HG02610 (cell line): ENCODE results near the gene JPH3.
"Not testable (repeated sequence)": the region's sequence is repeated elsewhere in the genome, so short reads cannot be mapped to it uniquely, and the experiment has no call there.

ENCODE experiments used
- ATAC-seq: cut with Tn5 transposase; IDR thresholded peaks from one replicate; pipeline ENCODE4 v1.9.1; 2021; ENCODE audit warnings: mild to moderate bottlenecking, moderate library complexity; ENCODE audit not compliant: unreplicated experiment

JPH3 gene

DNA sequence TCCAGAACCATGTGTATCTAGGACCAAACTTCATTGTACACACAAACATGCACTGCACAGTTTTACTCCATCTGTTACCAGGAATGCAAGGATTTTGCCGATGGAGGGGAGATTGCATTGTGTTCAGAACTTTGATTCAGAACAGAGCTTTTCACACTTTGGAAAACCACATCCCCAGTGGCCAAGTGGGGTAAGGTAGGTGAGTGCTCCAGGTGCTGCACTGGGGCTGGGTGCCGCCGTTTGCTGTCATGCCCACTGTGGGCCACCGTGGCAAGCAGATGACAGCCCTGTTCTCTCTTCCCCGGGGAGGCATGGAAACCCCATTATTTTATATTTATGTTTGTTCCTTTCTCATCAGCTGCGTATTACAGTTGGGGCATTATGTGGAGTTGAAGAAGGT is 29.3 kb upstream of the JPH3 start:
- ATAC-seq = no peak

DNA sequence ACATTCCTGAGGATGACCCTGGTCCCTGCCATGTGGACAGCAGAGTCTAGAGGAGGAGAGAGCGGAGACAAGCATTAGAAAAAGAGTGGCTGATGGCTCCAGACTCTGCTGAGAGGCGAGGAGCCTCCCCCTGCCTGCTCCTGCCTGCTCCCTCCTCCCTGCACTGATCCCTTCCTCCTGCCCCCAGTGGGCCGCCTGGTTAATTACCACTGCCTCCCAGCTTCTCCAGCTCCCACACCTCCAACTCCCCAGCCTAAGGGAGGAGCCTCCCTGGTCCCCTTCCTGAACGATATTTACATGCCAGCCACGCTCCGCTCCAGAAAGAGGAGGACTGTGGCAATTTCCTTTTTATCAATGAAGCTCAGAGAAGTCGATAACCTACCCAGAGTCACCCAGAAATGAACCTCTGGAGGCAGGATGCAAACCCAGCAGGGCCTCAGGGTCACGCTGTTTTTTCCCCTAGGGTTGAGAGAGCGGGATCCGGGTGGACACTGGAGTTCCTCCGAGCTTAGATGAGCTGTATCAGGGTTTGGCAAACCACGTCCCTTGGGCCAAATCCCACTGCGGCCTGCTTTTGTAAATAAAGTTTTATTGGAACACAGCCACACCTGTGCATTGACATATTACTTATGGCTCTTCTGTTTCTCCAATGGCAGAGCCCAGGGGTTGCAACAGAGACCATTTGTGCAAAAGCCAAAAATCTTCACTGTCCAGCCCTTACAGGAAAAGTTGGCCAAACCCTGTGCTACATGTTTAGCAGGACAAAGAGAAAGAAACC is 27.1 kb upstream of the JPH3 start:
- no peak for ATAC-seq

DNA sequence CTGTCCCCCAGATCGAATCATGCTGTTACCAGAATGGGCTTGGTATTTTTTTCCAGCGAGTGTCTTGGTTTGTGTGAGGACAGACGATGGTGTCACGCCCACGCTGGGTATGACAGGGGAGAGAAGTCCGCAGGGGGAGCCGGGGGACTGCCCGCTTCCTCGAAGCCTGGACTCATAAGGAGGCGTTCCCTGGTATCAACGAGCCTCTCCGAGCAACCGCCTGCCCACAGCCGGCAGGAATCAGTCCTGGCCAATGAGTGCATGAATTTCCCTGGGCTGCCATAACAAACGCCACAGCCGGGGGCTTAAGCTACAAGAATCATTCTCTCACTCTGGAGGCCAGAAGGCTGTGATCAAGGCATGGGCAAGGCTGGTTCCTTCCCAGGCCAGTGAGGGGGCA is 26.1 kb upstream of the JPH3 start:
- no peak for ATAC-seq

DNA sequence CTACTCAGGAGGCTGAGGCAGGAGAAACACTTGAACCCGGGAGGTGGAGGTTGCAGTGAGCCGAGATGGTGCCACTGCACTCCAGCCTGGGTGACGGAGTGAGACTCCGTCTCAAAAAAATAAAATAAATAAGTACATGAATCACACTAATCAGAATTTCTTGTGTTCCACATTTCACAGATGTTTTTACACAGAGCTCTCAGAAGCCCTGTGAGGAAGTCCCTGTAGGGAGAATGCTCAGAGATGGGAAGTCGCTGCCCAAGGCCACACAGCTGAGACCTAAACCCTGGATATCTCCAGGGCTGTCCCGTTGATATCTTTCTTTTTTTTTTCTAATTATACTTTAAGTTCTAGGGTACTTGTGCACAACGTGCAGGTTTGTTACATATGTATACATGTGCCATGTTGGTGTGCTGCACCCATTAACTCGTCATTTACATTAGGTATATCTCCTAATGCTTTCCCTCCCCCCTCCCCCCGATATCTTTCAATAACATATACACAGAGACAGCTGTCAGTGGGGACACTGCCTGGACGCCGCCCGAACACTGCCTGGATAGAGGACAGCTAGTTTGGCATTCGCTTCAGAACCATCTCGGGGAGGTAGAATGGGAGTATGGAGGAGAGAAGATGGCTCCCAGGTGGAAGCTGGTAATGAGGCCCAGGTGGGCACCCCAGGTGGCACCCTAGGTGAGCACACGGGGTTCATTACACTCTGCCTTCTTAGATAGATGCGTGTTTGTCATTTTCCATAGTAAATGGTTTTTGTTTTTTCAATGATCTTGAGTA is 24.0 kb upstream of the JPH3 start:
- not testable (repeated sequence) for ATAC-seq

DNA sequence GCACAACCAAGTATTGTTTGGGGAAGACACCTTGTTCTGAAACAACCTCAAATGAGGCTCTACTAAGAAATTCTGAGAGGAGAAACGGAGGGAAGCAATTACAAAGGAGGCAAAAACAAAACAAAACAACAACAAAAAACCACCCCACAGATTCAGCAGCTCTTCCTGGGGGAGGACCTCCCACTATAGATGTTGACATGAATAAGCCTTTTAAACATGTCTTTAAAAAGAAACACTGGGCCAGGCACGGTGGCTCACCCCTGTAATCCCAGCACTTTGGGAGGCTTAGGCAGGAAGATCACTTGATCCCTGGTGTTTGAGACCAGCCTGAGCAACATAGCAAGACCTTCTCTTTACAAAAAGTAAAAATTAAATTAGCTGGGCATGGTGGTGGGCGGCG is 22.6 kb upstream of the JPH3 start:
- ATAC-seq = no peak

DNA sequence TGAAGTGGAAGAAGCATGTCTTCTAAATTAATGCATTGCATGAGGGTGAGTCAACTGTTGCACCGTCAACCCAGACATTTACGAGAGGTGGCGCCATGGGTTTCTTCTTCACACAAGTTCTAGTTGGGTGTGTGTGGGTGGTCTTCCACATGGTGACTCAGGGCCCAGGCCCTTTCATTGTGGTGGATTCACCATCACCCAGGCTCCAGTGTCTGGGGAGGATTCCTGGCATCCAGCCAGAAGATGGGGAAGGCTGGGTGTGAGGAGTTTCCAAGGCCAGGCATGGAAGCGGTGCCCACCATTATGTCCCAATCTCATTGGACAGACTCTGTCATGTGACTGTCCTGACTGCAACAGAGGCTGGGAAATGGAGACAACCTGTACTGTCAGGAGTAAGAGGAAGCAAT is 21.4 kb upstream of the JPH3 start:
- ATAC-seq = no peak

DNA sequence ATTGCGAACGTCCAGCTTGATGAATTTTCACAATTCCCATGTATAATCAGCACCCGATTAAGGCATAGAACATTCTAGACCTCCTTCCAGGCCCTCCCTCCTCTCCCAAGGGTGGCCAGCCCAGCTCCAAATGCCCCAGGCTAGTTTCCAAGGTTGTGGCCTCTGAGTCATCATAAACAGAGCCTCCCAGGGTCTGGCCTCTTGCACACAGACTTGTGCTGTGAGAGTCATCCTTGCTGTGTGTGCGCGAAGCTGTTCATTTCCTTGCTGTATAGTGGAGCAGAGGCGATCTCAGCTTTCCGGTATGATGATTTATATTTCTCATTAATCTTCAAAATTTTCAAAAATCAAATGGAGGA is 20.5 kb upstream of the JPH3 start:
- ATAC-seq = no peak

DNA sequence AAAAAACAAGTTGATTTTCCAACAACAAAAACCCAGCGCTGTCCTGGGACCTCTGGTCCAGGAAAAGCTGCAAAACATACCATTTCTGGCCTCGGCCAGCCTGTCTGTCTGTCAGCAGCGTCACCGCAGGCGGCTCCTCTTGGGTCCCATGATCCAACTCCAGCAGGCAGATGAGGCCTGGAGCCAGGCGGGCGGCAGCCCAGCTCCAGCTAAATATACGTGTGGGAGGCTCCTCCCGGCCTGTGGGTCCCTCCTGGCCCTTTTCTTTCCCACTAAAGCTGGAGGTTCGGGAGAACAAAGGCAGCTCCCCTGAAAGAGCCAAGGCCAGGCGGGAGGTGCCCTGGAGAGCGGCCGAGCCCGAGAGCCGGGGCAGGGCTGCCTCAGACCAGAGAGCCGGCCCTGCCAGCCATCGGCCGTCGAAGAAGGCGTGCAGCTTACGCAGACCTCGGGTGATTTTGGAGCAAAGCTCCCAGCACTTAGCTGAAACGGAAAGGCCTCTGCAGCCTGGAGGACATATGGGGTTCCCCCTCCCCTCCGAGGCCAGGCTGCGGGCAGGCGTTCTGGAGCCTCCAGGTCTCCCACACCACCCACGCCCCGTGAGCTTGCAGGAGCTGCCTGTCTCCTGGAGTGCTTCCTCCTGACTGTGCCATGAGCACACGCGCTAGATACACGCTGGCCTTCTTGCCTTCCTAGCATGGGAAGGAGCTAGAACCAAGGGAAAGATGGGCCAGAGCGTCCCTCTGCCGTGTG is 19.9 kb upstream of the JPH3 start:
- no peak for ATAC-seq

DNA sequence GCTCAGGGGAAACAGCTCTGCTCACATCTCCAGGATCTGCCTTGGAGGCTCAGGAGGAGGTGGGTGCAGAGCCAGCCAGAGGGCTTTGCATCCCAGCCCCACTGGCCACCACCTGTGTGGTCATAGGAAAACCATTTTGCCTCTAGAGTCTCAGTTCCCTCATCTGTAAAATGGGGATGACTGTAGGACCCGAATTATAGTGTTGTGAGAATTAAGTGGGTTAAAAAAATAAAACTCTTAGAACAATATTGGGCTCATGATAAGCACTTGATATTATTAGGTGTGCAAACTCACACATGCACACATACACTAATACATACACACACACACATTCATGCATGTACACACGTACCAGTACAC is 19.4 kb upstream of the JPH3 start:
- ATAC-seq = no peak

DNA sequence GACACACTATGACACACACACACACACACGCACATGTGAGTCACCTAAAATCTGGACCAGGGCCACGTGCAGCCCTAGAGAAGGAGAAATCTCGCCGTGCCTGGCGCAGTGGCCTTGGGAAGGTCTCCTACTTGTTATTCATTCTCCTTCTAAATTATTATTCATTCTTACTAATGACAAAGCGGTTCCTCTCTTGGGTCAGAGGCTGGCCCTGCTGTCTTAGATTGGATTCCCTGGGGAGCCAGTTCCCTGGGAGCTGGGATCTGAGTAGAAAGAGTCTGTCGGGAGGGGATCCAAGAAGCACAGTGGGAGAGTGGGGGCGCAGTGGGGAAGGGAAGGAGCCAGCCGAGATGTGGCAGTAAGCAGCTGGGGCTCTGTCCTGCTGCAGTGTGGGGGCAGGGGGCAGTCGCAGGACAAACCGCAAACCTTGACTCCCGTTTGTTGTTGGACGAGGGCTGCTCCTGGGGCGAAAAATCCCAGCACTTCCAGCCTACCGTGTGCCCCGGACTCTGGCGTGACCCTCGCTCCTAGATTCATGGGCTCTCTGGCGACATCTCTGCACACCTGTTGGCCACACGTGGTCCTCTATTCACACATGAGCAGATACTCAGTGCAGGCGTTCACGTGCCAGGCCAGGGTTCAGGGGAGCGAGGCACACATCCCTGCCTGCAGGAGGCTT is 18.7 kb upstream of the JPH3 start:
- no peak for ATAC-seq

DNA sequence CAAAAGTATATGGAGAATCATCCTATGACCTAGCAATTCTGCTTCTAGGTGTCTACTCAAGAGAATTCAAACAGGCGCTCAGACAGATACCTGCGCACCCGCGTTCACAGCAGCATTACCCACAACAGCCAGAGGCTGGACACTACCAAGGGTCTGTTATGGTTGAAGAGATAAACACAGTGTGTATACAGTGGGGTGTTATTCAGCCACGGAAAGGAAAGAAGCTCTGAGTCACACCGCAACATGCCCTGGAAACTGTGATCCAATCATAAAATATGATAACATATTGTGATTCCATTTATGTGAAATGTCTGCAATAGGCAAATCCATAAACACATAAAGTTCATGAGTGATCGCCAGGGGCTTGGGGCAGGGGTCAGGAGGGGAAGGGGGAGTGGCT is 18.0 kb upstream of the JPH3 start:
- ATAC-seq = no peak

DNA sequence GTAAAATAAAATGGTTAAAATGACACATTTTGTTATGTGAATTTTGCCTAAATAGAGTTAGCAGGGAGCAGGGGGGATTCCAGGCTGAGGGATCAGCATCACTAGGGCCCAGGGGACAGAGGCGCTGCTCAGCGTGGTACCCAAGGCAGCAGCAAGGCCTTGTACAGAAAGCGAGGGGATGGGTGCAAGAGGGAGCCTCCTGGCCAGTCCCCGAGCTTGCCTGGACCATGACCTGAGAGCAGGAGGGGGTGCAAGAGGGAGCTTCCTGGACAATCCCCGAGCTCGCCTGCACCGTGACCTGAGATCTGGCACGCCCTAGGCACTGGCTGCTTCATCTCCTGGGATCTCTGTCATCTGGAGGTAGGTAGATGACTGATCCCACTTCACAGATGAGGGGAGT is 17.3 kb upstream of the JPH3 start:
- ATAC-seq = no peak

DNA sequence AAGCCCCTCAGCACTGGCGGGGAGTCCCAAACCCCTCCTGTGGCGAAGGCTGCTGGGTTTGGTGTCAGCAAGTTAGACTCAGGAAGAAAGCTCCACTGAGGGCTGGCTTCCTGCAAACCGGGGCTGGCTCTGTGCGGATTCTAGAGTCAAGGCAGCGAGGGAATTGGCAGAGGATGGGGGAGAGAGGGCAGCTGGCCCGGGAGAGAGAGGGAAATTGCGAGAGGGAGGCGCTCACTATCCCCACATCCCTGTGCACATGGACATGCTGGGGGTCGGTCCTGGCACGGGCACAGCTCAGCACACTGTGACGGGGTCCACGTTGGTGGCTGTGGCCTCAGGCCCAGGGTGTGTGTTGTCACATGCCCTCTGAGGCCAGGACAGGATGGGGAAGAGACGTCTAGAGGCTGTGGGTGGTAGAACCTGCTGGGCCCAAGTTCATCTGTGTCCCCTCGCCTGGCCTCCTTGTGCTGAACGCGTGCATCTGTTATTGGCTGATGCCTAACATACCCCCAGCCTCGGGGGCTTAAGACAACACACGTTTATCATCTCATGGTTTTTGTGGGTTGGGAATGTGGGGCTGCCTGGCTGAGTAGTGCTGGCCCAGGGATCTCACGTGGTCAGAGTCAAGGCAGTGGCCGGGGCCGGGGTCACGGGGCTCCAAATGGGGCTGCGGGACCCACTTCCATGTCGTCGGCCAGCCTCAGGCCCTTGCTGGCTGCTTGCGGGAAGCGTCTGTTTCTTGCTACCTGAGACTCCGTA is 16.7 kb upstream of the JPH3 start:
- ATAC-seq = no peak

DNA sequence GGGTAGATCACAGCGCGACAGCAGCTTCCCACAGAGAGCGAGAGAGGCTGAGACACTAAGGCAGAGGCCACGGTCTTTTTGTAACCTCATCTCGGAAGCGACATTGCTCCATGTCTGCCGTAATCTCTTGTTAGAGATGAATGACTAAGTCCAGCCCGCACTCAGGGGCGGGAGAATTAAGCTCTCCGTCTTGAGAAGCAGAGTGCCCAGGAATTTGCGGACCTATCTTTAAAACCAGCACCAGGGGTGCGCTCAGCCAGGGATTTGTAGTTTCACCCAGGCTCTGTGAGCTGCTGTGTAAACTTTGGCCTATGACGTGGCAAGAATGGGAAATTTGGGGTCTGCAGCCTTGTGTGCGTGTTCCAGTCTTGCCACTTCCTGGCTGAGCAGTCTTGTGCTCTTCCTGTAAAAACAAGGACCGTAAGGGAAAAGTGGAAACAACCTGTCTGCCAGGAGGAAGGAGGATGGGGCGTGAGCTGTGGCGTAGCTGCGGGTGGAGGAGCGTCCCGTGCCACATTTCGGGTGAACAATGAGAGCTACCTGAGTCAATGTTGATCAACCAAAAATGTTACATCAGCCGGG is 16.0 kb upstream of the JPH3 start:
- no peak for ATAC-seq

DNA sequence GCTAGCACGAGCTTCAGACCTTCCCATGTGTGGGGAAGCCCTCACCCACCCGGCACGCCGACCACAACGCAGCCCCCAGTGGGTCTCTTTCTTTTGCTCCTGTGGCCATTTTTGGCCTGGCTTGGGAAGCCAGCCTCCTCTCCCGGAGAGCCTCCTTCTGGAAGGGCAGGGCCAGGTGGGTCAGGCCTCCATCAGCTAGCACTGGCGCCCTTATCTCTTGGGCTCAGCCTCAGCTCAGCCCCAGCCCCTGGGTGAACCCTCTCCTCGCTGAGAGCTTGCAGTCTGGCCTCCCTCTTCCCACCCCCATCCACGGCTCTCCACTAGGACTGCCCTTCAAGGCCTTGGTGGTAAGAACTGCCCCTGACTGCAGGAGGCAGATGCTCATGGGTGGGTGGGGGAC is 14.7 kb upstream of the JPH3 start:
- no peak for ATAC-seq

DNA sequence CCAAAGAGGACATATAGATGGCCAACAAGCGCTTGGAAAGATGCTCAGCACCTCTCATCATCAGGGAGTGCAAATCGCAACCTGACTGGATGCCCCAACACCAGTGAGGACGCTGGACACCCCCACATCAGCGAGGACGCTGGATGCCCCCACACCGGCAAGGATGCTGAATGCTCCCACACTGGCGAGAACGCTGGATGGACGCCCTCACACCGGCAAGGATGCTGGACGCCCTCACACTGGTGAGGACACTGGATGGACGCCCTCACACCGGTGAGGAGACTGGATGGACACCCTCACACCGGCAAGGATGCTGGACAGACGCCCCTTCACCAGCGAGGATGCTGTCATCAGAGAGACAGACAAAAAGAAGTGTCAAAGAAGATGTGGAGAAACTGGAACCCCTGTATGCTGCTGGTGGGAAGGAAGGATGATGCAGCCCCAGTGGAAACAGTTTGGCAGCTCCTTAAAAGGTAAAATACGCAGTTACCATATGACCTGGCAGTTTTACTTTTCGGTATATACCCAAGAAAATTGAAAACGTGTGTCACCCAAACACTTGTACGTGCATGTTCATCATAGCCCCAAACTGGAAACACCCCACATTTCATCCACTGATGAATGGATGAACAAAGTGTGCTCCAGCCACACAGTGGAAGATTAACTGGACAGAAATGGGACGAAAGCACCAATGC is 10.1 kb upstream of the JPH3 start:
- no peak for ATAC-seq

DNA sequence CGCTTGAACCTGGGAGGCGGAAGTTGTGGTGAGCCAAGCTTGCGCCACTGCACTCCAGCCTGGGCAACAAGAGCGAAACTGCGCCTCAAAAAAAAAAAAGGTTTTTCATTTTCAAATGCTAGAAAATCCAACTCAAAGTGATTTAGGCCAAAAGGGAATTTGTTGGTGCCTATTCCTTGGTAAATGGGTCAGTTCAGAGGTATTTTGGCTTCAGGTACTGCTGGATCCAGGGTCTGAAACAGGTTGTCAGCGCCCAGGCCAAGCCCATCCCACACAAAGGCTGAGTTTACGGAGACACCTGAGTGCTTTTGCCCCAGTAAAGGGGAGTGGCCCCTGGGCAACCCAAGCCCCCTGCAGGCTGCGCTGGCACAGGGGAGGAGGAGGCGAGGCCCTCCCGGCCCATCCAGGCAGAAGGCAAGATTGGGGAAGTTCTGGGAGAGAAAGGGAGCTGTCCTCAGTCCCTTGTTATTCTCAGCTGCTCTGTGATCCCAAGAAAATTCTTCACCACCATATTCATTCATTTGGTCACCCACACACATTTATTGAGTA is 8.5 kb upstream of the JPH3 start:
- no peak for ATAC-seq

DNA sequence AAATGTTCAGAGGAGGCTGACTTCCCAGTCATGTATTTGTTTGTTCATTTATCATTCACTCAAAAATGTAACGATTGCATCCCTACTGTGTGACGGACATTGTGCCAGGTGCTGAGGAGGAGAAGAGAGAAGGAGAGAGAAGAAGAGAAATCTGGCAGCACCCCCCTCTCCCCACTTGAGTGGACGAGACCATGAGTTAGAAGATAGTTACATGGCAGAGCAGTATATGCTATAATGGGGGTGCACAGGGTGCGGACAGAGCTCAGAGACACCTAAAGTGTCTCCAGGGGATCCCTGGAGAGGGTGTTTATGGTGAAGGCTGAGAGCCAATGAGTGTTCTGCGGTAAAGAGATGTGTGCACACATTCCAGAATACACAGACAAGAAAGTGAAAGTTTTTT is 6.6 kb upstream of the JPH3 start:
- ATAC-seq = no peak

DNA sequence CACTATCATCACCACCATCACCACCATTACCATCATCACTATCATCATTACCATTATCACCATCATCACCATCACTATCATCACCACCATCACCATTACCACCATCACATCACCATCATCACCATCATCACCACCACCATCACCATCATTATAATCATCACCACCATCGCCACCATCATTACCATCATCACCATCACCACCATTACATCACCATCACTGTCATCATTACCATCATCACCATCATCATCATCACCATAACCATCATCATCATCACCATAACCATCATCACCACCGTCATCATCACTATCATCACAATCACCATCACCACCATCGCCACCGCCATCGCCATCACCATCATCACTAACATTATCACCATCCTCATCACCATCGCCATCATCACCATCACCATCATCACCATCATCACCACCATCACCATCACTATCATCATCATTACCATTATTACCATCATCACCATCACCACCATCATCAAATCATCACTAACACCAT is 4.9 kb upstream of the JPH3 start:
- no peak for ATAC-seq
